ENCODE measurements around the gene RAD1. TPM values are rescaled to one million over a fixed set of nuclear protein-coding genes. Genes with fewer than 3 reads are reported as not detected.

The RAD1 gene
- polyA plus RNA-seq, 3 donors, result 8.5 to 9.6 (median 9.4) TPM

GRCh38 chr5:34929134-34929719 lies 13.9 kb upstream of the RAD1 start, which contains the start of gene DNAJC21:
Gene DNAJC21 (plus strand): TSS chr5:34929559. CDS start chr5:34929820, 261 bp downstream.
- Mint-ChIP-seq H3K4me3 (peak within 1 kb of the TSS; percentile 96 to 98), H3K9me3 (no peaks in the 10 kb centered on the region), H3K27me3 (ENCODE audit: low read depth in 3 of 3) (peaks cover 0 to 2% (median 0%) of the 10 kb centered on the region in 3 donors), H3K36me3 (peaks cover 28 to 32% of the 10 kb centered on the region in 2 donors), H3K4me1 (peaks cover 24% of the 10 kb centered on the region), H3K27ac (peak within 1 kb of the TSS; percentile 92 to 98 (median 98))
- no peak for TF ChIP-seq CTCF (IDR thresholded peaks at IDR 0.05)
- H3K4me2 ChIP-seq (replicated peaks; ENCODE audit: extremely low read depth, low read length, poor library complexity, severe bottlenecking), result peak within 1 kb of the TSS; percentile 73
- peak within 1 kb of the TSS; percentile 58 to 85 (median 85) for H3K4me3 ChIP-seq (replicated peaks in 1 of 3; ENCODE audit: low read depth in 2 of 3, low read length in 3 of 3)
- WGBS (ENCODE audit: insufficient coverage), result under 1% methylated on average over 63 of the region's 63 CpGs
- H2AFZ ChIP-seq (ENCODE audit: insufficient read depth, low read depth, low read length, poor library complexity, severe bottlenecking), result peak within 1 kb of the TSS; percentile 89
- H4K20me1 ChIP-seq (ENCODE audit: insufficient read depth, low read length), result no peaks in the 10 kb centered on the region
- H3K9me3 ChIP-seq (replicated peaks in 1 of 2; ENCODE audit: control insufficient read depth in 1 of 2, insufficient read depth in 1 of 2, low read length in 2 of 2), result no peaks in the 10 kb centered on the region
- peaks cover 42% of the 10 kb centered on the region for H3K79me2 ChIP-seq (ENCODE audit: insufficient read depth, low read length)
- peak within 1 kb of the TSS; percentile 85 to 88 for H3K27ac ChIP-seq (ENCODE audit: low read depth in 1 of 2, low read length in 2 of 2)
- H3K4me1 ChIP-seq (ENCODE audit: control insufficient read depth in 1 of 2, insufficient read depth in 2 of 2, low read length in 2 of 2), result peaks cover 16 to 21% of the 10 kb centered on the region in 2 donors
- H3K36me3 ChIP-seq (replicated peaks in 1 of 2; ENCODE audit: control insufficient read depth in 1 of 2, insufficient read depth in 2 of 2, low read length in 2 of 2), result peaks cover 23 to 34% of the 10 kb centered on the region in 2 donors
- no peaks in the 10 kb centered on the region for H3K27me3 ChIP-seq (ENCODE audit: control insufficient read depth in 2 of 2, insufficient read depth in 2 of 2, low read length in 2 of 2)
- peak within 1 kb of the TSS; percentile 78 for H3K9ac ChIP-seq (ENCODE audit: insufficient read depth, low read length, poor library complexity, severe bottlenecking)
- DNase-seq, result peak; percentile 93 to 98 (median 94)
- intact Hi-C loops (cut with micrococcal nuclease), result loop anchor here in 1 of 2 donors (10.0 kb wide), 1 partner anchor 1484 kb away; the partner anchor contains the start of gene TARS1

- WGBS (ENCODE audit: insufficient coverage), result no CpG with 5 or more reads among the region's 5 CpGs
- Histone ChIP-seq H3K36me3 (replicated peaks in 1 of 2; ENCODE audit: control insufficient read depth in 1 of 2, insufficient read depth in 2 of 2, low read length in 2 of 2) (peaks cover 30 to 38% of the 10 kb centered on the region in 2 donors), H3K79me2 (ENCODE audit: insufficient read depth, low read length) (peaks cover 33% of the 10 kb centered on the region), H2AFZ (ENCODE audit: insufficient read depth, low read depth, low read length, poor library complexity, severe bottlenecking) (no peak overlapping the region), H3K9me3 (replicated peaks in 1 of 2; ENCODE audit: control insufficient read depth in 1 of 2, insufficient read depth in 1 of 2, low read length in 2 of 2) (no peaks in the 10 kb centered on the region), H3K4me1 (ENCODE audit: control insufficient read depth in 1 of 2, insufficient read depth in 2 of 2, low read length in 2 of 2) (peaks cover 16 to 21% of the 10 kb centered on the region in 2 donors), H3K4me3 (replicated peaks in 1 of 3; ENCODE audit: low read depth in 2 of 3, low read length in 3 of 3) (peak overlapping the region in 1 of 3 experiments; percentile 85), H4K20me1 (ENCODE audit: insufficient read depth, low read length) (no peaks in the 10 kb centered on the region), H3K27me3 (ENCODE audit: control insufficient read depth in 2 of 2, insufficient read depth in 2 of 2, low read length in 2 of 2) (no peaks in the 10 kb centered on the region), H3K9ac (ENCODE audit: insufficient read depth, low read length, poor library complexity, severe bottlenecking) (no peak overlapping the region), H3K27ac (ENCODE audit: low read depth in 1 of 2, low read length in 2 of 2) (no peak overlapping the region), H3K4me2 (replicated peaks; ENCODE audit: extremely low read depth, low read length, poor library complexity, severe bottlenecking) (peak overlapping the region; percentile 73)
- Mint-ChIP-seq H3K27ac (no peak overlapping the region), H3K36me3 (peaks cover 30 to 32% of the 10 kb centered on the region in 2 donors), H3K4me3 (no peak overlapping the region), H3K27me3 (ENCODE audit: low read depth in 3 of 3) (peaks cover 0 to 2% (median 0%) of the 10 kb centered on the region in 3 donors), H3K9me3 (no peaks in the 10 kb centered on the region), H3K4me1 (peaks cover 19% of the 10 kb centered on the region)
- intact Hi-C loops (cut with micrococcal nuclease), result loop anchor here in 1 of 2 donors (10.0 kb wide), 1 partner anchor 1483 kb away; the partner anchor contains the start of gene TARS1
- DNase-seq, result peak in 1 of 3 donors; percentile 11
- TF ChIP-seq CTCF (IDR thresholded peaks at IDR 0.05), result no peak
These were observed 13.0 kb upstream of the RAD1 start for GRCh38 chr5:34928267-34928666.
